Activated naive CD8-positive, alpha-beta T cell (primary cell): Measurements from ENCODE around the gene KIRREL3.
"Not testable (repeated sequence)": the region's sequence is repeated elsewhere in the genome, so short reads cannot be mapped to it uniquely, and the experiment has no call there.

Experiments
- H3K27ac Mint-ChIP-seq: one replicate; pipeline ENCODE4 v1.8.0; 2021; ENCODE audit warnings: mixed read lengths
- H3K27me3 Mint-ChIP-seq: one replicate; pipeline ENCODE4 v1.8.0; 2021; ENCODE audit warnings: mixed read lengths
- H3K36me3 Mint-ChIP-seq: one replicate; pipeline ENCODE4 v1.8.0; 2021; ENCODE audit warnings: mixed read lengths
- H3K4me1 Mint-ChIP-seq: one replicate; pipeline ENCODE4 v1.8.0; 2021; ENCODE audit warnings: low read depth, mixed read lengths
- H3K4me3 Mint-ChIP-seq: one replicate; pipeline ENCODE4 v1.8.0; 2021; ENCODE audit warnings: mild to moderate bottlenecking, mixed read lengths
- H3K9me3 Mint-ChIP-seq: one replicate; pipeline ENCODE4 v1.8.0; 2021; ENCODE audit warnings: low read depth, mixed read lengths

KIRREL3 gene

DNA sequence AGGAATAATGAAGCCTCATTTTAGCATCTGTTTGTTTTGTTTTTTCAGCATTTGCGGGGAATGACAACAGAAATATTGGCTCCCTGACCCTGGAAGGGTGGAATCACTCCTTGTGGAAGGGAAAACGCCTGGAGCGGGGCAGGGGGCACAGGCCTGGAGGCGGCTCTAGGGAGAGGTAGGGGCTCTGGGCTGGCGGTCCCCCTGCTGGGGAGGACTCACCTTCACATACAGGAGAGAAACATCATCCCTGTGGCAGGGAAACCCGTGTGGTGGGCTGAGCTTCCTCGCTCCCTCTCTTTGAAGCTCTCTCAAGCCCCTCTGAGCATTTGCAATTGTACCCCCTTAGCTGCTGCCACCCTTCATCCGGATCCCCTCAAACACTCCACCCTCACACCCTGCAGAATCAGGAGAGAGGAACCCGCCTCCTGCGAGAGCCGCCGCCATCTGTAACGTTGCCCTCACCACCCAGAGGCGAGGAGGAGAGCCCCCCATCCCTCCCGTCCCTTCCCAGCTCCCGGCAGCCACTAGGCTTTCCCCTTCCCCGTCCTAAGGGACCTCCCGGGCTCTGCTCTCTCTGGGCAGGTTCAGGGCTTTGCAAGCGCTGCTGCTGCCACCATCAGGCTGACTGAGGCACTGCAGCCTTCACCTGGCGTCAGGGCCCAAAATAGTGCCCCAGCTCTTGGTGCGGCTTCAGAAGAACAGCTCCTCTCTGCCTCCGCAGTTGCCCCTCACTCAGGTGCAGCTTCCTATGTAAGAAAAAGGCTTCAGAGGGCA is 10.4 kb downstream of the KIRREL3 start:
- no peaks in the 10 kb centered on the region for H3K36me3 Mint-ChIP-seq
- no peak overlapping the region for H3K27ac Mint-ChIP-seq
- no peaks in the 10 kb centered on the region for H3K9me3 Mint-ChIP-seq
- peaks cover 8% of the 10 kb centered on the region for H3K27me3 Mint-ChIP-seq
- H3K4me1 Mint-ChIP-seq, result no peaks in the 10 kb centered on the region
- no peak overlapping the region for H3K4me3 Mint-ChIP-seq

- Mint-ChIP-seq H3K4me1 (no peaks in the 10 kb centered on the region), H3K36me3 (no peaks in the 10 kb centered on the region), H3K9me3 (no peaks in the 10 kb centered on the region), H3K27ac (no peak overlapping the region), H3K27me3 (peaks cover 8% of the 10 kb centered on the region), H3K4me3 (no peak overlapping the region)
Measured at GRCh38 chr11:126988655-126989054, 11.9 kb downstream of the KIRREL3 start.

- no peak overlapping the region for H3K27ac Mint-ChIP-seq
- peaks cover 18% of the 10 kb centered on the region for H3K27me3 Mint-ChIP-seq
- H3K36me3 Mint-ChIP-seq, result no peaks in the 10 kb centered on the region
- H3K9me3 Mint-ChIP-seq, result no peaks in the 10 kb centered on the region
- no peaks in the 10 kb centered on the region for H3K4me1 Mint-ChIP-seq
- no peak overlapping the region for H3K4me3 Mint-ChIP-seq
Measured at GRCh38 chr11:126981635-126982034, 18.9 kb downstream of the KIRREL3 start.

- Mint-ChIP-seq H3K36me3 (no peaks in the 10 kb centered on the region), H3K9me3 (no peaks in the 10 kb centered on the region), H3K4me1 (no peaks in the 10 kb centered on the region), H3K27me3 (peaks cover 16% of the 10 kb centered on the region), H3K4me3 (no peak overlapping the region), H3K27ac (no peak overlapping the region)
Measured at GRCh38 chr11:126978911-126979310, 21.7 kb downstream of the KIRREL3 start.

- H3K27me3 Mint-ChIP-seq, result peaks cover 16% of the 10 kb centered on the region
- H3K4me1 Mint-ChIP-seq, result no peaks in the 10 kb centered on the region
Measured at GRCh38 chr11:126978165-126978564, 22.4 kb downstream of the KIRREL3 start.

DNA sequence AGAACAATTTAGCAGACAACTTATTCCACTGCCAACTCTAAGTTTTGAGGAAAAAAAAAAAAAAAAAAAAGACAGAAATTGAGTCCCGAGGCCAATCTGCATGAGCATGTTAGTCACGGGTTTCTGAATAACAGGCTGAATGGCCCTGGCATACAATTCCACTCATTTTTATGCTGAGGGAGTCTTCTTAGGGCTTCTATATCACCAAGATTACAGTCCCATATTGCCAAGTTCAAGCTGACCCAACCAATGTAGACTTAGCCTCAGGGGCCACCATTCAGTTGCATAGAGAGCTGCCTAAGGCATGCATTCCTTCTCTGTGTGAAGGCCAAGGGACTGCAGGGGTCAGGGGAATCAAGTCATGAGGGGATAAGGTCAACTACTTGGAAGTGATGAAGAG is 27.5 kb downstream of the KIRREL3 start:
- Mint-ChIP-seq H3K27me3 (peaks cover 14% of the 10 kb centered on the region), H3K4me3 (no peak overlapping the region), H3K27ac (no peak overlapping the region), H3K36me3 (no peaks in the 10 kb centered on the region), H3K9me3 (no peaks in the 10 kb centered on the region), H3K4me1 (no peaks in the 10 kb centered on the region)

More at GRCh38 chr11:126978165-126978564, 22.4 kb downstream of the KIRREL3 start:
- Mint-ChIP-seq H3K27ac (no peak overlapping the region), H3K9me3 (no peaks in the 10 kb centered on the region), H3K4me3 (no peak overlapping the region), H3K36me3 (no peaks in the 10 kb centered on the region)

DNA sequence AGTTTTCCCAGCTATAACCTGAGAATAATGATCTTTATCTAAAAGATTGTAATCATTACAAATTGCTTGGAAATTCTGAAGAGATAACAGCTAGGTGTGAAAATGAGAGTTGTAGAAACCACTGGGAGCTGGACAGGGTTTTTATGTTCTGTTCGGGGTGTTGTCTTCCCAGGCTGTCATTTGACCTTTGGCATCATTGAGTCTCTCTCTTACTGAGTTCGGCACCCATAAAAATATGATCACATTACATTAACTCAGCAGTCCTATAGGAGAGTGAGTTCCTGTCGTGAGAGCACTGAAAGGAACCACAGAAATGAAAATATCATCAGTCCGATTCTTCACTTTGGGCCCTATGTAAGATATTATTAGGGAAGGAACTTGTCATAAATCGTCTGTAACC is 29.3 kb downstream of the KIRREL3 start:
- Mint-ChIP-seq H3K9me3 (no peaks in the 10 kb centered on the region), H3K27ac (no peak overlapping the region), H3K4me3 (no peak overlapping the region), H3K27me3 (peaks cover 14% of the 10 kb centered on the region), H3K4me1 (no peaks in the 10 kb centered on the region), H3K36me3 (no peaks in the 10 kb centered on the region)

- no peaks in the 10 kb centered on the region for H3K4me1 Mint-ChIP-seq
- H3K4me3 Mint-ChIP-seq, result no peak overlapping the region
- H3K9me3 Mint-ChIP-seq, result no peaks in the 10 kb centered on the region
- no peak overlapping the region for H3K27ac Mint-ChIP-seq
- no peaks in the 10 kb centered on the region for H3K36me3 Mint-ChIP-seq
- peaks cover 15% of the 10 kb centered on the region for H3K27me3 Mint-ChIP-seq
Measured at GRCh38 chr11:126969865-126970479, 30.6 kb downstream of the KIRREL3 start.

GRCh38 chr11:126968915-126969314 is 31.7 kb downstream of the KIRREL3 start:
- Mint-ChIP-seq H3K9me3 (no peaks in the 10 kb centered on the region), H3K36me3 (no peaks in the 10 kb centered on the region), H3K27ac (no peak overlapping the region), H3K4me3 (no peak overlapping the region), H3K27me3 (peaks cover 15% of the 10 kb centered on the region), H3K4me1 (no peaks in the 10 kb centered on the region)

GRCh38 chr11:126965331-126965730 is 35.2 kb downstream of the KIRREL3 start:
- no peak overlapping the region for H3K27ac Mint-ChIP-seq
- no peaks in the 10 kb centered on the region for H3K4me1 Mint-ChIP-seq
- no peaks in the 10 kb centered on the region for H3K9me3 Mint-ChIP-seq
- no peak overlapping the region for H3K4me3 Mint-ChIP-seq
- H3K27me3 Mint-ChIP-seq, result peaks cover 16% of the 10 kb centered on the region
- H3K36me3 Mint-ChIP-seq, result no peaks in the 10 kb centered on the region

DNA sequence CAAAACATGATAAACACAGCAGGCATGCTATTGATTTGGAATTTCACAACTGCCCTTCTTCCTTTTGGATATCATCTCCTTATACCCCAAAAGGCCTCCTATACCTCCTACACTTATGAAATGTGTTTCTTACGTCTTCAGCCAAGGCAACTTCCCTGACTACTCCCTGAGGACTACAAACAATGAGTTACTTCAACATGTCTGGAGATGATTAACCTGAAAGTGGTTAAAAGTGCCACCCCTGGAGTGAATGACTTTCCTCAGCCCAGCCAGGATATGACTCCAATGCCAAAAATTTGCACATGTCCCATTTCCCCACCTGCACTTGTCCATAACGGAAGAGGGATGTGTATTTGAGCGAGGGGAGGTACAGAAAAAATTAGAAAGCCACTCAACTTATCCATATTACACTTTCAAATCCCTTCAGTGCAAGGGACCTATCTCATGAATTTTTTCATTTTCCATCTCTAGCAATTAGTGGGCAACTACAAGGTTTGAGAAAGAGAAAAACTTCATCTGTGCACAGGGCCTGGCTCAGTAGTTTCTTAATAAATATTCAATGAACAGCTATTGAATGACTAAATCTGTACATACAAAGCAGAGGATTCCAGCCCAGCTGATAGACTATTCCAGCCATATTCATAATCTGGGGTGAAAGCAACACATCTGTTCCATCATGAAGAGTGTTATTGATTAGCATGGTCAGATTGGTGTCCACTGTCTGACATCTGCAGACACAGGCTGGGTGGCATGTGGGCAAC is 36.8 kb downstream of the KIRREL3 start:
- H3K4me3 Mint-ChIP-seq, result no peak overlapping the region
- H3K9me3 Mint-ChIP-seq, result no peaks in the 10 kb centered on the region
- no peaks in the 10 kb centered on the region for H3K36me3 Mint-ChIP-seq
- no peaks in the 10 kb centered on the region for H3K4me1 Mint-ChIP-seq
- no peak overlapping the region for H3K27ac Mint-ChIP-seq
- peaks cover 11% of the 10 kb centered on the region for H3K27me3 Mint-ChIP-seq

DNA sequence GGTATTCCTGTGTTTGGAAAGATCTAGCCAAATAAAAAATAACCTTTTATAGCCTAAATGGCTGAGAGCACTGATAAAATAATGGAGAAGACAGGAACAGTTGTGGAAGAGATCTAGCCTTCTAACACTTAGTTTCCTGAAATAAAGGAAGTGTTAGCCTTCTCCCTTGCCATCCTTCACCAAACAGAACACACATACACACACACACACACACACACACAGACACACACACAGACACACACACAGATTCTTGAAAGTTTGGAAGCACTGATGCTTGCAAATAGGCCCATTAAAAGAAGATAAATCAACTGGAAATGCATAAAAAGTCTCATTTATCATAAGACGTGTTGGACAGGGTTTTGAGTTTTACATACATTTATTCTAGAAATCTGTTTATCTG is 37.5 kb downstream of the KIRREL3 start:
- Mint-ChIP-seq H3K27me3 (peaks cover 10% of the 10 kb centered on the region), H3K27ac (no peak overlapping the region), H3K9me3 (no peaks in the 10 kb centered on the region), H3K4me1 (no peaks in the 10 kb centered on the region), H3K4me3 (no peak overlapping the region), H3K36me3 (no peaks in the 10 kb centered on the region)

DNA sequence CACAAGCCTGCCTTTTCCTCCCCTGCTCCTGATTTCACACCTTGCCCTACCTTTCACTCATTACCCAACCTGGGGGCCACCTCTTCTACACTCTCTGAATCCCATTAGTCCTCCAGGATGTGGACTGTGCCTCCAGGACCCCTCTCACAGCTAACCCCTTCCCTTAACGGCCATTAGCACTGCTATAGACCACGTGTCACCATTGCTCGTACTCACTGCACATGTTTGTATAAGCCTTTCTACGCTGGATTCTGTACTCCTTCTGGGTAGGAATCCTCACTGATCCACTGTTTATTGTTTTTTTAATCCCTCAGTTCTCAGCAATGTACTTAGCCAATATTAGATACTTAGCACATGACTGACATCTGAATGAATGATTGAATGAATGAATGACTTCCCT is 40.9 kb downstream of the KIRREL3 start:
- no peak overlapping the region for H3K27ac Mint-ChIP-seq
- no peaks in the 10 kb centered on the region for H3K36me3 Mint-ChIP-seq
- peaks cover 3% of the 10 kb centered on the region for H3K27me3 Mint-ChIP-seq
- no peak overlapping the region for H3K4me3 Mint-ChIP-seq
- H3K4me1 Mint-ChIP-seq, result no peaks in the 10 kb centered on the region
- H3K9me3 Mint-ChIP-seq, result no peaks in the 10 kb centered on the region

DNA sequence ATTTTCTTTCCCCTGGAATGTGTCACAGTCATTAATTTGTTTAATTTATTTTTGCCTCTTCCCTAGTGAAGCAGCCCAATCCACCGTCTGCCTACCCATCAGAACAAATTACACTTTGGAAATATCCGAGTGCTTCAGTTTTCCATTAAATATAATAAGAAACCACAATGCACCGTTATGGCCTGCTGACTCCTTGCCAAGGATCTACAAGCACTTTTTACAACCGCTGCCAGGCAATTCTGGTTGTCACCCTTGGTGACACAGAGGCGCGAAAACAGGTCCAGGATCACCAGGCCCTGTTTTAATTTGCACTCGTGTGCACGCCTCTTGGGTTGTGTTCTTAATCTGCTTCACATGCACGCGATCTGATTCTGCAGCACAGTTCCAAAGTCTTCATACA is 43.9 kb downstream of the KIRREL3 start:
- no peaks in the 10 kb centered on the region for H3K9me3 Mint-ChIP-seq
- no peaks in the 10 kb centered on the region for H3K4me1 Mint-ChIP-seq
- H3K36me3 Mint-ChIP-seq, result no peaks in the 10 kb centered on the region
- H3K27me3 Mint-ChIP-seq, result peaks cover 2% of the 10 kb centered on the region
- H3K4me3 Mint-ChIP-seq, result no peak overlapping the region
- H3K27ac Mint-ChIP-seq, result no peak overlapping the region

DNA sequence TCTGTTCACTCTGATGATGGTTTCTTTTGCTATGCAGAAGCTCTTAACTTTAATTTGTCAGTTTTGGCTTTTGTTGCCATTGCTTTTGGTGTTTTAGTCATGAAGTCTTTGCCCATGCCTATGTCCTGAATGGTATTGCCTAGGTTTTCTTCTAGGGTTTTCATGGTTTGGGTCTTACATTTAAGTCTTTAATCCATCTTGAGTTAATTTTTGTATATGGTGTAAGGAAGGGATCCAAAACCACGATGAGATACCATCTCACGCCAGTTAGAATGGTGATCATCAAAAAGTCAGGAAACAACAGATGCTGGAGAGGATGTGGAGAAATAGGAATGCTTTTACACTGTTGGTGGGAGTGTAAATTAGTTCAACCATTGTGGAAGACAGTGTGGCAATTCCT is 48.0 kb downstream of the KIRREL3 start:
- H3K27ac Mint-ChIP-seq, H3K9me3 Mint-ChIP-seq, H3K4me3 Mint-ChIP-seq, H3K4me1 Mint-ChIP-seq, H3K36me3 Mint-ChIP-seq, H3K27me3 Mint-ChIP-seq: not testable (repeated sequence)
